Measurements from ENCODE around the gene HAPSTR1.
"Not testable (repeated sequence)": the region's sequence is repeated elsewhere in the genome, so short reads cannot be mapped to it uniquely, and the experiment has no call there.

HAPSTR1 gene

GRCh38 chr16:9070254-9070653, 21.2 kb upstream of the HAPSTR1 start:
- TF ChIP-seq, protein P1, sequence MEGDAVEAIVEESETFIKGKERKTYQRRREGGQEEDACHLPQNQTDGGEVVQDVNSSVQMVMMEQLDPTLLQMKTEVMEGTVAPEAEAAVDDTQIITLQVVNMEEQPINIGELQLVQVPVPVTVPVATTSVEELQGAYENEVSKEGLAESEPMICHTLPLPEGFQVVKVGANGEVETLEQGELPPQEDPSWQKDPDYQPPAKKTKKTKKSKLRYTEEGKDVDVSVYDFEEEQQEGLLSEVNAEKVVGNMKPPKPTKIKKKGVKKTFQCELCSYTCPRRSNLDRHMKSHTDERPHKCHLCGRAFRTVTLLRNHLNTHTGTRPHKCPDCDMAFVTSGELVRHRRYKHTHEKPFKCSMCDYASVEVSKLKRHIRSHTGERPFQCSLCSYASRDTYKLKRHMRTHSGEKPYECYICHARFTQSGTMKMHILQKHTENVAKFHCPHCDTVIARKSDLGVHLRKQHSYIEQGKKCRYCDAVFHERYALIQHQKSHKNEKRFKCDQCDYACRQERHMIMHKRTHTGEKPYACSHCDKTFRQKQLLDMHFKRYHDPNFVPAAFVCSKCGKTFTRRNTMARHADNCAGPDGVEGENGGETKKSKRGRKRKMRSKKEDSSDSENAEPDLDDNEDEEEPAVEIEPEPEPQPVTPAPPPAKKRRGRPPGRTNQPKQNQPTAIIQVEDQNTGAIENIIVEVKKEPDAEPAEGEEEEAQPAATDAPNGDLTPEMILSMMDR (conservative IDR thresholded peaks at IDR 0.05; ENCODE audit: control insufficient read depth, insufficient read depth, low read depth, low read length) = no peak

GRCh38 chr16:9071377-9071776, 20.1 kb upstream of the HAPSTR1 start:
- DNase-seq (ENCODE audit: low read depth) = no peak
- H3K4me3 ChIP-seq (ENCODE audit: control insufficient read depth, low read depth, low read length) = no peak overlapping the region
- TF ChIP-seq, protein P1 (conservative IDR thresholded peaks at IDR 0.05; ENCODE audit: control insufficient read depth, insufficient read depth, low read depth, low read length) = no peak

More at GRCh38 chr16:9070254-9070653, 21.2 kb upstream of the HAPSTR1 start:
- H3K4me3 ChIP-seq (ENCODE audit: control insufficient read depth, low read depth, low read length) = no peak overlapping the region
- no peak for DNase-seq (ENCODE audit: low read depth)

GRCh38 chr16:9072806-9073341, 18.6 kb upstream of the HAPSTR1 start:
- H3K4me3 ChIP-seq (ENCODE audit: control insufficient read depth, low read depth, low read length) = no peak overlapping the region
- DNase-seq (ENCODE audit: low read depth) = peak; percentile 94
- TF ChIP-seq, protein P1 (conservative IDR thresholded peaks at IDR 0.05; ENCODE audit: control insufficient read depth, insufficient read depth, low read depth, low read length) = no peak

GRCh38 chr16:9075299-9076071, 16.0 kb upstream of the HAPSTR1 start:
- H3K4me3 ChIP-seq (ENCODE audit: control insufficient read depth, low read depth, low read length) = no peak overlapping the region
- no peak for DNase-seq (ENCODE audit: low read depth)
- TF ChIP-seq, protein P1 (conservative IDR thresholded peaks at IDR 0.05; ENCODE audit: control insufficient read depth, insufficient read depth, low read depth, low read length) = no peak

DNA sequence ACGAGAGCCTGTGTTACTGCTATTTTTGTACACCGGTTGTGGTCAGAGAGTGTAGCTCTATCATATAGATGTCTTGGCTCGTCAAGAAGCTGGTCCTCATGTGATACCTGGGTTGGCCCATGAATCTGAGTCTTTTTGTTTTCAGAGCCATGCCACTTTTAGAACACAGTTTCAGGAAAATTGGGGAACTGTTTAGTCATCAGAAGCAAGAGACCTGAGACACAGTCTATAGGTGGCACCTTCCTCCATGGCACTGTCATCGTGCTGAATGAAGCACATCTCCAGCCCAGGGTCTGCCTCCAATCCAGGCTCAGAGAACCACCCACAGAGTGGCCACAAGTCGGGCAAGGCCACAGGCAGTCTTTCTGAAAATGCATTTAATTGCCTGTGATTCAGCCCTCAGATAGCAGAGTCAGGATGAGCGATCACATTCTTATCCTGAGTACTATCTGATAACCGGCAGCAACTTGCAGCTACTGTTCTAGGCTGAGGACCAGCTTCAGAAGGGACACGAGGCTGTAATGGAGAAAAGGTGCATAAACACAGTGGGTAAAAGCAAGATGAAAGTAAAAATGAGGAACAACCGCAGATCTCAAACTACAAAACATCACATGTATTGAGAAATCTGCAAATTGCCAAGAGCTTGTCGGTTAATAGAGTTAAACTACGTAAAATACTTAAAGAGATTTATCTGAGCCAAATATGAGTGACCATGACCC, 14.2 kb upstream of the HAPSTR1 start:
- DNase-seq (ENCODE audit: low read depth) = peak; percentile 66
- TF ChIP-seq, protein P1 (conservative IDR thresholded peaks at IDR 0.05; ENCODE audit: control insufficient read depth, insufficient read depth, low read depth, low read length) = no peak
- H3K4me3 ChIP-seq (ENCODE audit: control insufficient read depth, low read depth, low read length) = no peak overlapping the region

GRCh38 chr16:9078467-9079429, 12.7 kb upstream of the HAPSTR1 start:
- H3K4me3 ChIP-seq (ENCODE audit: control insufficient read depth, low read depth, low read length) = not testable (repeated sequence)
- peak; percentile 94 for DNase-seq (ENCODE audit: low read depth)

Data from fibroblast of mammary gland (primary cell).